ENCODE measurements around the gene MICAL3.

DNA sequence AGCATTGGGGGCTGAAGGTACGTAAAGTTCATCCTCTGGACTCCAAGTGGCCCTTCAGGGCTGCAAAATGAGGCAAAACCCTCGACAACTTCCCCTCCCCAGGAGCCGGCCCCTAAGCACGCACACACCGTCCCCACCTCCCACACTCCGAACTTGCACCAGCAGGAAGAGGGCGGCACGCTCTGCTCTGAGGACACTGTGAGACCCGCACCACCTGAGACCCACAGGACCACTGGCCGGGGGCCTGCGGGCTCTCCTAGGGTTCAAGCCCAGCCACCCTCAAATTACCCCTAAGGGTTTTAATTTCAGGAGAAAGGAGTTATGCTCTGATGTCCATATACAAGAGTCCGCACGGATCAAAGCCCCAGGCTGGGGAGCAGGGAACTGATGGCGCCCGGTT, 200.4 kb downstream of the MICAL3 start:
- TF ChIP-seq EZH2 (optimal IDR thresholded peaks at IDR 0.05; ENCODE audit: low read depth, low read length) = no peak
- TF ChIP-seq, protein P1, sequence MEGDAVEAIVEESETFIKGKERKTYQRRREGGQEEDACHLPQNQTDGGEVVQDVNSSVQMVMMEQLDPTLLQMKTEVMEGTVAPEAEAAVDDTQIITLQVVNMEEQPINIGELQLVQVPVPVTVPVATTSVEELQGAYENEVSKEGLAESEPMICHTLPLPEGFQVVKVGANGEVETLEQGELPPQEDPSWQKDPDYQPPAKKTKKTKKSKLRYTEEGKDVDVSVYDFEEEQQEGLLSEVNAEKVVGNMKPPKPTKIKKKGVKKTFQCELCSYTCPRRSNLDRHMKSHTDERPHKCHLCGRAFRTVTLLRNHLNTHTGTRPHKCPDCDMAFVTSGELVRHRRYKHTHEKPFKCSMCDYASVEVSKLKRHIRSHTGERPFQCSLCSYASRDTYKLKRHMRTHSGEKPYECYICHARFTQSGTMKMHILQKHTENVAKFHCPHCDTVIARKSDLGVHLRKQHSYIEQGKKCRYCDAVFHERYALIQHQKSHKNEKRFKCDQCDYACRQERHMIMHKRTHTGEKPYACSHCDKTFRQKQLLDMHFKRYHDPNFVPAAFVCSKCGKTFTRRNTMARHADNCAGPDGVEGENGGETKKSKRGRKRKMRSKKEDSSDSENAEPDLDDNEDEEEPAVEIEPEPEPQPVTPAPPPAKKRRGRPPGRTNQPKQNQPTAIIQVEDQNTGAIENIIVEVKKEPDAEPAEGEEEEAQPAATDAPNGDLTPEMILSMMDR (IDR thresholded peaks at IDR 0.05; ENCODE audit: low read length) = no peak

All from MM.1S (cell line).